H1 (cell line): ENCODE data around the gene LTBR. TPM values are rescaled to one million over a fixed set of nuclear protein-coding genes. Genes with fewer than 3 reads are reported as not detected.

Source experiments
- CTCF ChIA-PET: fragments of 300-600 bp; sonication (Branson Sonifier 250); formaldehyde crosslinking; loops from one replicate; lab custom pipeline; 2021; ENCODE audit not compliant: partially characterized antibody; lab: Charles Lee
- POLR2A ChIA-PET: fragments of 300-600 bp; sonication (Branson Sonifier 250); formaldehyde crosslinking; loops from one replicate; lab custom pipeline; 2021; ENCODE audit warnings: inconsistent platforms; ENCODE audit not compliant: partially characterized antibody; lab: Charles Lee
- DNase-seq, 2 experiments: peaks; one replicate each; pipeline versions ENCODE4 v3.0.0 to v3.0.0-alpha.2; 2010 to 2022; ENCODE audit warnings: low spot score in 2 of 2, low read depth in 1 of 2, mixed read lengths in 1 of 2
- FAIRE-seq: peaks from 2 replicates; lab custom pipeline; 2011; peaks lifted over from hg19 to GRCh38; lab: Jason Lieb, UNC
- H2AFZ ChIP-seq: 2 replicates; pipeline ENCODE4 v1.8.1; 2012; ENCODE audit warnings: low read length, inconsistent platforms
- H2AK5ac ChIP-seq: 2 replicates; pipeline ENCODE4 v1.6.1; 2013; ENCODE audit warnings: low read depth, low read length
- H2BK120ac ChIP-seq: replicated peaks from 2 replicates; pipeline ENCODE3; 2013; ENCODE audit warnings: low read depth, low read length, inconsistent platforms
- H2BK12ac ChIP-seq: 2 replicates; pipeline ENCODE4 v1.6.1; 2013; ENCODE audit warnings: low read depth, low read length
- H2BK15ac ChIP-seq: 2 replicates; pipeline ENCODE4 v1.6.1; 2013; ENCODE audit warnings: low read length
- H2BK20ac ChIP-seq: 2 replicates; pipeline ENCODE4 v1.6.1; 2013; ENCODE audit warnings: low read length
- H2BK5ac ChIP-seq: 2 replicates; pipeline ENCODE4 v1.6.1; 2013; ENCODE audit warnings: low read depth, low read length
- H3K14ac ChIP-seq: 2 replicates; pipeline ENCODE4 v1.6.1; 2013; ENCODE audit warnings: inconsistent platforms; ENCODE audit not compliant: insufficient read length
- H3K18ac ChIP-seq: 2 replicates; pipeline ENCODE4 v1.6.1; 2013; ENCODE audit warnings: low read length; ENCODE audit errors: extremely low read depth
- H3K23ac ChIP-seq: 2 replicates; pipeline ENCODE4 v1.6.1; 2013; ENCODE audit warnings: inconsistent platforms; ENCODE audit not compliant: insufficient read length
- H3K23me2 ChIP-seq: 2 replicates; pipeline ENCODE4 v1.6.1; 2013; ENCODE audit warnings: low read depth, low read length
- H3K27ac ChIP-seq: 2 replicates; pipeline ENCODE4 v1.6.1; 2011; ENCODE audit warnings: low read depth, low read length, inconsistent platforms
- H3K27me3 ChIP-seq, 4 experiments: replicated peaks in 1 of 4; 1 replicate in 1 of 4; 2 replicates in 3 of 4; pipeline versions ENCODE4 v1.6.1 to v1.8.1; 2011 to 2013; ENCODE audit warnings: low read length in 3 of 4, mild to moderate bottlenecking in 3 of 4, inconsistent platforms in 2 of 4, mixed read lengths in 2 of 4, moderate library complexity in 1 of 4; ENCODE audit not compliant: control insufficient read depth in 3 of 4, insufficient read depth in 3 of 4; ENCODE audit errors: extremely low read depth in 1 of 4
- H3K36me3 ChIP-seq, 4 experiments: 2 replicates each; pipeline versions ENCODE4 v1.6.1 to v1.8.1; 2011 to 2013; ENCODE audit warnings: mild to moderate bottlenecking in 4 of 4, low read length in 3 of 4, moderate library complexity in 2 of 4, control low read depth in 1 of 4, inconsistent platforms in 1 of 4; ENCODE audit not compliant: insufficient read depth in 4 of 4, control insufficient read depth in 2 of 4
- H3K4ac ChIP-seq: replicated peaks from 2 replicates; pipeline ENCODE3; 2013; ENCODE audit warnings: low read length, low read depth, mixed read lengths, inconsistent platforms; ENCODE audit not compliant: insufficient read length
- H3K4me1 ChIP-seq, 4 experiments: replicated peaks in 1 of 4; 1 replicate in 1 of 4; 2 replicates in 3 of 4; pipeline versions ENCODE4 v1.6.1 to v1.8.1; 2011 to 2013; ENCODE audit warnings: low read length in 3 of 4, inconsistent platforms in 2 of 4, mixed read lengths in 1 of 4; ENCODE audit not compliant: insufficient read depth in 4 of 4, control insufficient read depth in 3 of 4
- H3K4me2 ChIP-seq, 2 experiments: 2 replicates each; pipeline versions ENCODE4 v1.6.1 to v1.8.1; 2011 to 2013; ENCODE audit warnings: low read depth in 2 of 2, low read length in 2 of 2, control low read depth in 1 of 2, inconsistent platforms in 1 of 2, mild to moderate bottlenecking in 1 of 2; ENCODE audit not compliant: insufficient read depth in 1 of 2
- H3K4me3 ChIP-seq, 4 experiments: fragments of 200-600, 300-600 bp in 1 of 4; sonication (generic), shearing (Covaris generic), sonication (Bioruptor Twin) in 1 of 4; 2 replicates each; pipeline versions ENCODE4 v1.5.1 to v1.8.1; 2011 to 2016; ENCODE audit warnings: low read length in 4 of 4, low read depth in 3 of 4, control low read depth in 2 of 4, inconsistent platforms in 2 of 4, mild to moderate bottlenecking in 2 of 4, mixed read lengths in 1 of 4, moderate library complexity in 1 of 4; ENCODE audit not compliant: insufficient read depth in 2 of 4; ENCODE audit errors: extremely low read depth in 1 of 4
- H3K56ac ChIP-seq: replicated peaks from 2 replicates; pipeline ENCODE3; 2013; ENCODE audit warnings: low read depth, mild to moderate bottlenecking, mixed read lengths, low read length, inconsistent platforms; ENCODE audit not compliant: insufficient read length
- H3K79me1 ChIP-seq: 2 replicates; pipeline ENCODE4 v1.6.1; 2013; ENCODE audit warnings: low read depth, low read length, control low read depth
- H3K79me2 ChIP-seq, 2 experiments: 2 replicates each; pipeline versions ENCODE4 v1.6.1 to v1.8.1; 2012 to 2013; ENCODE audit warnings: low read length in 2 of 2, mild to moderate bottlenecking in 2 of 2, inconsistent platforms in 1 of 2; ENCODE audit not compliant: insufficient read depth in 2 of 2, control insufficient read depth in 1 of 2
- H3K9ac ChIP-seq, 4 experiments: replicated peaks in 1 of 4; 1 replicate in 1 of 4; 2 replicates in 3 of 4; pipeline versions ENCODE4 v1.6.1 to v1.8.1; 2011 to 2013; ENCODE audit warnings: low read depth in 3 of 4, low read length in 3 of 4, control low read depth in 2 of 4, mild to moderate bottlenecking in 2 of 4, moderate library complexity in 2 of 4, inconsistent platforms in 1 of 4; ENCODE audit errors: extremely low read depth in 1 of 4
- H3K9me3 ChIP-seq, 2 experiments: 2 replicates each; pipeline versions ENCODE4 v1.6.1 to v1.8.1; 2012 to 2013; ENCODE audit warnings: mild to moderate bottlenecking in 2 of 2, moderate library complexity in 2 of 2, control low read depth in 1 of 2, inconsistent platforms in 1 of 2, low read depth in 1 of 2, low read length in 1 of 2, mixed read lengths in 1 of 2; ENCODE audit not compliant: insufficient read depth in 2 of 2
- H4K20me1 ChIP-seq, 2 experiments: replicated peaks in 1 of 2; 2 replicates each; pipeline versions ENCODE3 to v1.8.1; 2011 to 2013; ENCODE audit warnings: inconsistent platforms in 2 of 2, low read length in 2 of 2, mild to moderate bottlenecking in 1 of 2; ENCODE audit not compliant: insufficient read depth in 2 of 2, control insufficient read depth in 1 of 2
- H4K5ac ChIP-seq: 2 replicates; pipeline ENCODE4 v1.6.1; 2013; ENCODE audit warnings: low read length, low read depth, mixed read lengths, inconsistent platforms; ENCODE audit not compliant: insufficient read length
- H4K8ac ChIP-seq: 2 replicates; pipeline ENCODE4 v1.8.0; 2013; ENCODE audit warnings: mild to moderate bottlenecking, moderate library complexity, low read length, inconsistent platforms; ENCODE audit not compliant: insufficient read depth; ENCODE audit errors: extremely low read depth
- H4K91ac ChIP-seq: replicated peaks from 2 replicates; pipeline ENCODE3; 2013; ENCODE audit warnings: low read length, mixed read lengths, inconsistent platforms; ENCODE audit not compliant: insufficient read length
- BACH1 ChIP-seq: IDR thresholded peaks from 2 replicates; pipeline ENCODE4 v1.6.1; 2012; ENCODE audit warnings: low read length, improper control_type of control experiment
- BCL11A ChIP-seq, 2 experiments: IDR thresholded peaks; one replicate each; pipeline ENCODE4 v1.6.1; 2011; ENCODE audit warnings: low read depth in 2 of 2, low read length in 2 of 2, mild to moderate bottlenecking in 2 of 2
- CEBPB ChIP-seq: IDR thresholded peaks from 2 replicates; pipeline ENCODE4 v1.6.1; 2012; ENCODE audit warnings: low read depth, low read length
- JUND ChIP-seq: IDR thresholded peaks from 2 replicates; pipeline ENCODE4 v1.6.1; 2011; ENCODE audit warnings: mild to moderate bottlenecking, improper control_type of control experiment, low read length
- KDM1A ChIP-seq: fragments of 200-600, 300-600 bp; sonication (generic); IDR thresholded peaks from 2 replicates; pipeline ENCODE4 v1.7.1; 2016; ENCODE audit warnings: mild to moderate bottlenecking, low read length, borderline replicate concordance
- MAFK ChIP-seq: IDR thresholded peaks from 2 replicates; pipeline ENCODE4 v1.6.1; 2012; ENCODE audit warnings: low read depth, mild to moderate bottlenecking, improper control_type of control experiment, low read length
- POLR2A ChIP-seq, 2 experiments: IDR thresholded peaks; 1 replicate in 1 of 2; 2 replicates in 1 of 2; pipeline ENCODE4 v1.6.1; 2011; ENCODE audit warnings: low read depth in 2 of 2, low read length in 2 of 2, mild to moderate bottlenecking in 2 of 2; ENCODE audit errors: control extremely low read depth in 1 of 2
- RAD21 ChIP-seq, 2 experiments: IDR thresholded peaks in 1 of 2; conservative IDR thresholded peaks in 1 of 2; 2 replicates each; pipeline ENCODE4 v1.6.1; 2011; ENCODE audit warnings: low read depth in 2 of 2, low read length in 2 of 2, improper control_type of control experiment in 1 of 2, inconsistent platforms in 1 of 2, mild to moderate bottlenecking in 1 of 2, moderate library complexity in 1 of 2
- RBBP5 ChIP-seq: IDR thresholded peaks from 2 replicates; pipeline ENCODE4 v1.7.1; 2012; ENCODE audit warnings: low read depth, mild to moderate bottlenecking, inconsistent platforms, low read length, moderate library complexity, borderline replicate concordance
- RXRA ChIP-seq: IDR thresholded peaks from 2 replicates; pipeline ENCODE4 v1.6.1; 2011; ENCODE audit warnings: low read depth, mild to moderate bottlenecking, low read length, moderate library complexity; ENCODE audit not compliant: insufficient read depth
- SP4 ChIP-seq: IDR thresholded peaks from 2 replicates; pipeline ENCODE4 v1.6.1; 2012; ENCODE audit warnings: low read length, inconsistent platforms
- SUZ12 ChIP-seq: fragments of 200-600 bp; sonication (generic); IDR thresholded peaks from 2 replicates; pipeline ENCODE4 v1.6.1; 2012; ENCODE audit warnings: mild to moderate bottlenecking, inconsistent platforms, low read length, moderate library complexity, mixed read lengths
- TBP ChIP-seq: IDR thresholded peaks from 2 replicates; pipeline ENCODE4 v1.6.1; 2011; ENCODE audit warnings: low read depth, low read length, improper control_type of control experiment
- TCF12 ChIP-seq: IDR thresholded peaks from 2 replicates; pipeline ENCODE4 v1.6.1; 2011; ENCODE audit warnings: low read depth, mild to moderate bottlenecking, low read length
- ZNF274 ChIP-seq: IDR thresholded peaks from 2 replicates; pipeline ENCODE4 v1.7.0; 2012; ENCODE audit warnings: low read length, borderline replicate concordance; ENCODE audit errors: extremely low read depth
- WGBS, 2 experiments: shearing (Covaris generic) in 1 of 2; methylation state at CpG; one replicate each; pipeline versions ENCODE4 v1.1.6 to v1.1.7; 2013 to 2015; ENCODE audit warnings: low lambda C conversion rate in 2 of 2, mixed read lengths in 2 of 2, inconsistent platforms in 1 of 2, low coverage in 1 of 2, missing lambda C conversion rate in 1 of 2; ENCODE audit not compliant: insufficient replicate concordance in 2 of 2, insufficient coverage in 1 of 2, insufficient read length in 1 of 2; ENCODE audit errors: extremely low coverage in 1 of 2, missing lambda C conversion rate in 1 of 2; 5-methylcytosine and 5-hydroxymethylcytosine counted together
- polyA plus RNA-seq, 7 experiments: library from polyadenylated mRNA; depleted of rRNA in 3 of 7; stranded (reverse) in 5 of 7; unstranded in 2 of 7; fragments of >200 nt in 5 of 7; fragments of 200-250 nt in 2 of 7; gene quantifications; 1 replicate in 5 of 7; 2 replicates in 1 of 7; 4 replicates in 1 of 7; pipeline versions ENCODE4 v1.2.1 to v1.2.3, GENCODE V29; 2011 to 2013; ENCODE audit warnings: missing spikeins in 2 of 7, mixed read lengths in 2 of 7
- total RNA-seq: library from RNA; stranded (reverse); fragmentation: NEBNext Ultra II Directional; extraction: Animal tissue kit (Norgen Biotek cat#: 25700); gene quantifications from 2 replicates; pipeline ENCODE4 v1.2.1, GENCODE V29; 2021

The LTBR gene
- total and polyA plus RNA-seq, 2 of the 8 experiments (the other 6 are each of a cell fraction or from before 2014, with no cell fraction given): 5.1 to 6.3 TPM

DNA sequence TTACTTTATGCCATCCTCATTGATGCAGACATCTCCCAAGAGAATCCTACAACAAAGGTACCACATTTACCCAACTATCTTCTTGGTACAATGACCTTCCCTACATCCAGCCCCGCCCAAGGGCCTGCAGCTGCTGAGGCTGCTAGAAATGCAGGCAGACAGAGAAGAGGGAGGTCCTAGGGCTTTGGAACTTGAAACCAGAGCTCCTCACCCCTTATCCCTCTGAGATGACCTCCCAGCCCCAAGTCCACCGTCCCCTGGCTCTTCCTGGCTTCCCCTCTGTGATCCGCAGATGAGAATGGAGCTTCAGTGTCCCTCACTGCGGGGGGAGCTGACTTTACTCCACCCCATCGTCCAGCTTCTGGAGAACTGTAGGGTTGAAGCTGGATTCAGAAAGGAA lies 40.4 kb upstream of the LTBR start:
- Histone ChIP-seq H2BK20ac (no peak overlapping the region; the same call in 1 of the 2 replicates), H3K36me3 (peaks cover 0 to 12% (median 7%) of the 10 kb centered on the region in 4 experiments; a peak in 5 of 8 replicates), H3K14ac (no peak overlapping the region), H3K4ac (no peak overlapping the region), H3K27me3 (no peaks in the 10 kb centered on the region), H3K4me2 (no peak overlapping the region; a peak in 1 of 4 replicates), H3K4me3 (no peak overlapping the region), H3K56ac (no peak overlapping the region), H3K27ac (no peak overlapping the region), H3K79me1 (peaks cover 6% of the 10 kb centered on the region), H2BK120ac (no peak overlapping the region), H3K4me1 (peaks cover 5 to 34% (median 19%) of the 10 kb centered on the region in 4 experiments), H3K18ac (no peak overlapping the region; the same call in 1 of the 2 replicates), H4K20me1 (peaks cover 0 to 4% of the 10 kb centered on the region in 2 experiments), H3K23ac (no peak overlapping the region), H4K5ac (no peak overlapping the region), H4K91ac (no peak overlapping the region), H3K23me2 (peaks cover 19% of the 10 kb centered on the region), H2BK5ac (no peak overlapping the region), H3K9ac (no peak overlapping the region), H2AFZ (no peak overlapping the region), H2BK12ac (no peak overlapping the region), H2BK15ac (no peak overlapping the region), H4K8ac (no peak overlapping the region), H3K79me2 (peaks cover 10 to 36% of the 10 kb centered on the region in 2 experiments), H2AK5ac (no peak overlapping the region), H3K9me3 (no peaks in the 10 kb centered on the region)
- ChIA-PET CTCF (interaction anchor here (0.6 to 11.4 kb wide), 10 partner anchors 8 to 1067 kb away, joined by 3 to 109 read pairs (median 4); partner anchors contain the start of gene SCNN1A), POLR2A (interaction anchor here (0.6 to 17.1 kb wide), 7 partner anchors 11 to 191 kb away, joined by 3 to 286 read pairs (median 9); partner anchors contain the start of genes GAPDH and SCNN1A)
- DNase-seq (no peak), FAIRE-seq (no peak)
- 55% methylated on average over 5 of the region's 5 CpGs; no CpG with 5 or more reads in 1 of the 2 experiments for WGBS, 2 experiments
- TF ChIP-seq KDM1A (no peak), ZNF274 (no peak), MAFK (no peak), BACH1 (no peak), SP4 (no peak), BCL11A (IDR thresholded peaks at IDR 0.05; ENCODE audit: low read depth in 2 of 2, low read length in 2 of 2) (no peak), RBBP5 (no peak), CEBPB (no peak), JUND (no peak), TBP (no peak), SUZ12 (no peak), RXRA (no peak), POLR2A (IDR thresholded peaks at IDR 0.05; ENCODE audit: control extremely low read depth in 1 of 2, low read depth in 2 of 2, low read length in 2 of 2) (no peak), TCF12 (no peak), RAD21 (IDR thresholded peaks at IDR 0.05 in 1 of 2, conservative IDR thresholded peaks at IDR 0.05 in 1 of 2; ENCODE audit: low read depth in 2 of 2, low read length in 2 of 2) (no peak)
